ENCODE data around the gene CFAP91.

DNA sequence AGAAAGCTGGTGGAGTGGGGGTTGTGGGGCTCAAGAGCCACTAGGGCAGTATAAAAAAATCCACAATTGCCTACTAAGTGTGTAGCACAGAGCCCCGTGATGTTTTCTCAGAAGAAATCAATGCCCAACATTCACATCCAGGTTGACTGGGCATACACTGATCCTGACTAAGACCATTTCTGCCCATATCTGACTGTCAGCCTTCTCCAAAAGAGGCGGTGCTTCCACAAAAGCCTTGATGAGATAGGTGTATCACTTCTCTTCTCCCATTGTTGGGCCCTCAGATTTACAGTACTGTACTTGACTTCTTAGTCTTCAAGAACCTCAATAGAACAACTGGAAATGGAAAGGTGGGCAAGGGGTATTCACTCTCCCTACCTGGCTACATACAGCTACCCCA, 43.8 kb upstream of the CFAP91 start:
- TF ChIP-seq, protein P1, sequence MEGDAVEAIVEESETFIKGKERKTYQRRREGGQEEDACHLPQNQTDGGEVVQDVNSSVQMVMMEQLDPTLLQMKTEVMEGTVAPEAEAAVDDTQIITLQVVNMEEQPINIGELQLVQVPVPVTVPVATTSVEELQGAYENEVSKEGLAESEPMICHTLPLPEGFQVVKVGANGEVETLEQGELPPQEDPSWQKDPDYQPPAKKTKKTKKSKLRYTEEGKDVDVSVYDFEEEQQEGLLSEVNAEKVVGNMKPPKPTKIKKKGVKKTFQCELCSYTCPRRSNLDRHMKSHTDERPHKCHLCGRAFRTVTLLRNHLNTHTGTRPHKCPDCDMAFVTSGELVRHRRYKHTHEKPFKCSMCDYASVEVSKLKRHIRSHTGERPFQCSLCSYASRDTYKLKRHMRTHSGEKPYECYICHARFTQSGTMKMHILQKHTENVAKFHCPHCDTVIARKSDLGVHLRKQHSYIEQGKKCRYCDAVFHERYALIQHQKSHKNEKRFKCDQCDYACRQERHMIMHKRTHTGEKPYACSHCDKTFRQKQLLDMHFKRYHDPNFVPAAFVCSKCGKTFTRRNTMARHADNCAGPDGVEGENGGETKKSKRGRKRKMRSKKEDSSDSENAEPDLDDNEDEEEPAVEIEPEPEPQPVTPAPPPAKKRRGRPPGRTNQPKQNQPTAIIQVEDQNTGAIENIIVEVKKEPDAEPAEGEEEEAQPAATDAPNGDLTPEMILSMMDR (conservative IDR thresholded peaks at IDR 0.05; ENCODE audit: low read length): no peak
- no peak for TF ChIP-seq EZH2phosphoT487 (IDR thresholded peaks at IDR 0.05; ENCODE audit: borderline replicate concordance, low read depth, low read length)

All from OCI-LY7 (cell line).